HG03469 (cell line): ENCODE measurements around the gene BCAR3.

Experiments
- ATAC-seq: cut with Tn5 transposase; IDR thresholded peaks from one replicate; pipeline ENCODE4 v1.9.1; 2021; ENCODE audit warnings: mild to moderate bottlenecking, moderate library complexity, moderate number of reproducible peaks; ENCODE audit not compliant: unreplicated experiment

The BCAR3 gene

DNA sequence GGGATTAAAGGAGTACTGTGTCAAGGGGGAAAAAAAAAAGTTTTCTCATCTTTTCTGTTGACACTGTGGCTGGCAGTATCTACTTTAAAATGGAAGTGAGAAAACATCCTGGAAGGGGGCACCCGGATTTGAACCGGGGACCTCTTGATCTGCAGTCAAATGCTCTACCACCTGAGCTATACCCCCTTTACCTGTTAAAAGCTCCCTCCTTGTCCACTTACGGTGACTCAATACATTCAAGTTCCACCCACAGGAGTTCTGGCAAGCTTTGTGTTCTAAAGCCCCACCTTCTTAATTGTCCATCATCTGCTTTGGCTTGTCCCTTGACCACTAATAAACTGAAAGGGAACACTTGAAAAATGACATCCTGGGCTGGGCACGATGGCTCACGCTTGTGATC, 165.5 kb downstream of the BCAR3 start:
- ATAC-seq, result no peak
